ENCODE data around the gene HNRNPDL. TPM values are rescaled to one million over a fixed set of nuclear protein-coding genes. Genes with fewer than 3 reads are reported as not detected.

HNRNPDL gene
- total RNA-seq, 1 donor from 2014 or later = 444 TPM

DNA sequence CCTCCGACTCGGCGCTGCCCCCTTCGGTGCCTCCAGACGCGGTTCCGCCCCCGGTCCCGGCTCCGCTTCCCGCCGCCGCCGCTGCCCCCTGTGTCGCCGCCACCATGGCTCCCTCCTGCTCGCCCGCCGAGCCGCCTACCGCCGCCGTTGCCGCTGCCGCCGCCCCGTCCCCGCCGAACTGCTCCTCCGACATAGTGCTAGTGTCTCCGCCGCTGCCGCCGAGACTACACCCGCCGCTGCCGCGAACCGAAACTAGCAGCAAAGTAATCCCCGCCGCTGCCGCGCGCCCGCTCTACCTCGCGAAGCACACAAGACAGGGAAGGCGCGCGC, 56.8 kb downstream of the HNRNPDL start:
- peak overlapping the region; percentile 100 for H3K4me3 Mint-ChIP-seq (ENCODE audit: unreplicated experiment)
- DNase-seq = no peak

More for the DNA sequence above, 56.8 kb downstream of the HNRNPDL start:
- Mint-ChIP-seq H3K27ac (ENCODE audit: unreplicated experiment) (peak overlapping the region; percentile 99), H3K36me3 (ENCODE audit: unreplicated experiment) (peaks cover 3% of the 10 kb centered on the region), H3K27me3 (ENCODE audit: unreplicated experiment) (peaks cover 13% of the 10 kb centered on the region), H3K4me1 (ENCODE audit: low read depth, unreplicated experiment) (peaks cover 18% of the 10 kb centered on the region), H3K9me3 (ENCODE audit: unreplicated experiment) (peaks cover 21% of the 10 kb centered on the region)
- TF ChIP-seq, protein P1, sequence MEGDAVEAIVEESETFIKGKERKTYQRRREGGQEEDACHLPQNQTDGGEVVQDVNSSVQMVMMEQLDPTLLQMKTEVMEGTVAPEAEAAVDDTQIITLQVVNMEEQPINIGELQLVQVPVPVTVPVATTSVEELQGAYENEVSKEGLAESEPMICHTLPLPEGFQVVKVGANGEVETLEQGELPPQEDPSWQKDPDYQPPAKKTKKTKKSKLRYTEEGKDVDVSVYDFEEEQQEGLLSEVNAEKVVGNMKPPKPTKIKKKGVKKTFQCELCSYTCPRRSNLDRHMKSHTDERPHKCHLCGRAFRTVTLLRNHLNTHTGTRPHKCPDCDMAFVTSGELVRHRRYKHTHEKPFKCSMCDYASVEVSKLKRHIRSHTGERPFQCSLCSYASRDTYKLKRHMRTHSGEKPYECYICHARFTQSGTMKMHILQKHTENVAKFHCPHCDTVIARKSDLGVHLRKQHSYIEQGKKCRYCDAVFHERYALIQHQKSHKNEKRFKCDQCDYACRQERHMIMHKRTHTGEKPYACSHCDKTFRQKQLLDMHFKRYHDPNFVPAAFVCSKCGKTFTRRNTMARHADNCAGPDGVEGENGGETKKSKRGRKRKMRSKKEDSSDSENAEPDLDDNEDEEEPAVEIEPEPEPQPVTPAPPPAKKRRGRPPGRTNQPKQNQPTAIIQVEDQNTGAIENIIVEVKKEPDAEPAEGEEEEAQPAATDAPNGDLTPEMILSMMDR (IDR thresholded peaks at IDR 0.05; ENCODE audit: partially characterized antibody, unreplicated experiment) = no peak

Other genes with a start within 250 kb of the HNRNPDL start
- gene HNRNPD, start 56.5 kb downstream of the HNRNPDL start, total RNA-seq (ENCODE audit: unreplicated experiment) = 253 TPM
- gene ENOPH1, start 128 bp upstream of the HNRNPDL start, total RNA-seq (ENCODE audit: unreplicated experiment) = 26.9 TPM
- 5.1 TPM for gene TMEM150C, start 131.5 kb upstream of the HNRNPDL start, total RNA-seq (ENCODE audit: unreplicated experiment)

All from glutamatergic neuron (in vitro differentiated cells).